Measurements from ENCODE around the gene ITGB3. TPM values are rescaled to one million over a fixed set of nuclear protein-coding genes. Genes with fewer than 3 reads are reported as not detected.

ITGB3 gene
- total and polyA plus RNA-seq, 9 of the 15 experiments (the other 6 are each of a cell fraction or from before 2014, with no cell fraction given) = 0.08 to 2.6 (median 0.62) TPM; not detected in 1

- Histone ChIP-seq H3K4me1 (replicated peaks in 1 of 2; ENCODE audit: control insufficient read depth in 2 of 2, insufficient read depth in 2 of 2, low read length in 2 of 2) (peaks cover 31 to 42% of the 10 kb centered on the region in 2 experiments; a peak in 4 of 5 replicates), H4K20me1 (replicated peaks; ENCODE audit: control insufficient read depth, insufficient read depth, low read length) (no peaks in the 10 kb centered on the region), H3K9me3 (replicated peaks; ENCODE audit: control insufficient read depth, insufficient read depth, low read depth, low read length) (peaks cover 24% of the 10 kb centered on the region), H3K4me3 (no peak overlapping the region), H3K36me3 (ENCODE audit: control insufficient read depth, insufficient read depth, low read length) (peaks cover 49% of the 10 kb centered on the region), H3K27ac (ENCODE audit: extremely low read depth, low read depth, low read length) (no peak overlapping the region), H2AFZ (ENCODE audit: low read depth, low read length) (no peak overlapping the region), H3K9ac (ENCODE audit: insufficient read depth in 1 of 2, low read depth in 2 of 2, low read length in 2 of 2) (no peak overlapping the region), H3K79me2 (ENCODE audit: control insufficient read depth, insufficient read depth, low read length) (peaks cover 12% of the 10 kb centered on the region; the same call in 2 of the 3 replicates), H3K4me2 (ENCODE audit: insufficient read depth, low read length) (no peak overlapping the region), H3K9me1 (ENCODE audit: control insufficient read depth, insufficient read depth, low read length) (no peaks in the 10 kb centered on the region), H3K27me3 (ENCODE audit: control insufficient read depth in 2 of 2, insufficient read depth in 2 of 2, low read length in 2 of 2) (no peaks in the 10 kb centered on the region)
- no peak for FAIRE-seq
- CTCF ChIA-PET (ENCODE audit: low intra/inter-chr PET ratio) = no interaction called here
- WGBS (ENCODE audit: insufficient coverage, low coverage, missing lambda C conversion rate) = 94% methylated on average over 3 of the region's 3 CpGs
- ATAC-seq = no peak
- intact Hi-C loops (cut with micrococcal nuclease) (no loop called here), in situ Hi-C loops (cut with MboI) (loop anchor here (10.0 kb wide), 1 partner anchor 392 kb away; no protein-coding TSS in a partner anchor)
- no TSS peak for BruUV-seq (replicated peaks)
- no peak for DNase-seq (ENCODE audit: extremely low read depth in 1 of 4, low spot score in 3 of 4)
- POLR2A ChIA-PET = interaction anchor here (1.0 kb wide), 1 partner anchor 11 kb away, joined by 3 read pairs; no protein-coding TSS in a partner anchor
- TF ChIP-seq ZNF696 (CRISPR knock-in tag; conservative IDR thresholded peaks at IDR 0.05) (no peak), HDGF (IDR thresholded peaks at IDR 0.05) (no peak), ZNF347 (CRISPR knock-in tag; IDR thresholded peaks at IDR 0.05; ENCODE audit: low read depth) (no peak), ZNF586 (CRISPR knock-in tag; conservative IDR thresholded peaks at IDR 0.05) (no peak), MITF (IDR thresholded peaks at IDR 0.05) (no peak), AFF1 (IDR thresholded peaks at IDR 0.05; ENCODE audit: low read depth in 1 of 2, partially characterized antibody in 2 of 2) (no peak), POLR2A (conservative IDR thresholded peaks at IDR 0.05) (no peak), CTCFL (IDR thresholded peaks at IDR 0.05; ENCODE audit: borderline replicate concordance, insufficient read depth, low read depth, low read length, poor library complexity, severe bottlenecking) (no peak), MNT (conservative IDR thresholded peaks at IDR 0.05) (no peak), ZBTB43 (CRISPR knock-in tag; IDR thresholded peaks at IDR 0.05) (no peak), NR2C2 (CRISPR knock-in tag; IDR thresholded peaks at IDR 0.05) (no peak), NR2C2 (tag; IDR thresholded peaks at IDR 0.05) (no peak)
Observed at GRCh38 chr17:47223007-47223406, 30.6 kb upstream of the ITGB3 start.
